ENCODE measurements around the gene DGUOK.

- TF ChIP-seq CTCF (IDR thresholded peaks at IDR 0.05 in 2 of 3, conservative IDR thresholded peaks at IDR 0.05 in 1 of 3; ENCODE audit: control insufficient read depth in 2 of 3, extremely low read depth in 1 of 3, insufficient read depth in 1 of 3, low read depth in 3 of 3, low read length in 3 of 3): no peak
- no peak for TF ChIP-seq KAT2A (conservative IDR thresholded peaks at IDR 0.05; ENCODE audit: control insufficient read depth, low read depth, low read length)
- no peak for TF ChIP-seq EP300 (IDR thresholded peaks at IDR 0.05; ENCODE audit: borderline replicate concordance in 1 of 2, control insufficient read depth in 1 of 2, low read depth in 2 of 2, low read length in 2 of 2)
- TF ChIP-seq ZBTB40 (IDR thresholded peaks at IDR 0.05; ENCODE audit: borderline replicate concordance): no peak
- TF ChIP-seq ZNF622 (IDR thresholded peaks at IDR 0.05): no peak
- no peak for TF ChIP-seq EZH2 (IDR thresholded peaks at IDR 0.05; ENCODE audit: borderline replicate concordance, control insufficient read depth, low read depth, low read length)
These were observed 5.1 kb downstream of the DGUOK start for GRCh38 chr2:73931531-73932500.

All from GM12878 (cell line).